Daoy (cell line): ENCODE data around the gene SPDEF. TPM values are rescaled to one million over a fixed set of nuclear protein-coding genes. Genes with fewer than 3 reads are reported as not detected.

Source experiments
- DNase-seq: peaks from one replicate; pipeline ENCODE4 v3.0.0-alpha.2; 2015; ENCODE audit warnings: low read depth
- total RNA-seq: library from RNA; depleted of rRNA; stranded (reverse); fragments of >200 nt; shearing (Covaris generic); gene quantifications from 2 replicates; pipeline ENCODE4 v1.2.3, GENCODE V29; 2014

SPDEF gene
- total RNA-seq, 1 experiment from 2014 or later = not detected

GRCh38 chr6:34583861-34584604 is 27.9 kb upstream of the SPDEF start:
- DNase-seq = no peak

- DNase-seq = no peak
These were observed 27.3 kb upstream of the SPDEF start for GRCh38 chr6:34583461-34583860.

- no peak for DNase-seq
These were observed 25.4 kb upstream of the SPDEF start for GRCh38 chr6:34581561-34581920.

GRCh38 chr6:34580707-34581560 is 24.8 kb upstream of the SPDEF start:
- no peak for DNase-seq

GRCh38 chr6:34578445-34579262 is 22.5 kb upstream of the SPDEF start:
- DNase-seq = no peak

GRCh38 chr6:34576286-34576955 is 20.3 kb upstream of the SPDEF start:
- DNase-seq = no peak

- no peak for DNase-seq
These were observed 19.2 kb upstream of the SPDEF start for GRCh38 chr6:34575326-34575725.

GRCh38 chr6:34574647-34575293 is 18.6 kb upstream of the SPDEF start:
- no peak for DNase-seq

- no peak for DNase-seq
These were observed 17.5 kb upstream of the SPDEF start for GRCh38 chr6:34573567-34574183.

GRCh38 chr6:34572585-34572984 is 16.5 kb upstream of the SPDEF start:
- no peak for DNase-seq

GRCh38 chr6:34572021-34572420 is 15.9 kb upstream of the SPDEF start:
- no peak for DNase-seq

- DNase-seq = no peak
These were observed 15.3 kb upstream of the SPDEF start for GRCh38 chr6:34571388-34571787.

- no peak for DNase-seq
These were observed 14.1 kb upstream of the SPDEF start for GRCh38 chr6:34570066-34570833.

- DNase-seq = no peak
These were observed 13.3 kb upstream of the SPDEF start for GRCh38 chr6:34569361-34569973.

- peak; percentile 77 for DNase-seq
These were observed 12.4 kb upstream of the SPDEF start for GRCh38 chr6:34568341-34569201.

- no peak for DNase-seq
These were observed 10.9 kb upstream of the SPDEF start for GRCh38 chr6:34566830-34567546.

- DNase-seq = no peak
These were observed 9.6 kb upstream of the SPDEF start for GRCh38 chr6:34565722-34566137.

- DNase-seq = no peak
These were observed 8.1 kb upstream of the SPDEF start for GRCh38 chr6:34564181-34564580.
